ENCODE measurements around the gene PTDSS2. TPM values are rescaled to one million over a fixed set of nuclear protein-coding genes. Genes with fewer than 3 reads are reported as not detected.

Gene PTDSS2
- total RNA-seq, 2 donors from 2014 or later = 21.8 to 24.5 TPM

Other genes starting within 250 kb of the PTDSS2 start
- gene BET1L, start 242.9 kb upstream of the PTDSS2 start, total RNA-seq = 10 to 100 TPM; 42.2 to 48.9 TPM
- gene RIC8A, start 242.6 kb upstream of the PTDSS2 start, total RNA-seq = 10 to 100 TPM; 69.2 to 76.0 TPM
- gene SIRT3, start 213.9 kb upstream of the PTDSS2 start, total RNA-seq = 10 to 100 TPM; 17.1 to 17.5 TPM
- 10 to 100 TPM; 60.6 to 63.6 TPM for gene PSMD13, start 213.3 kb upstream of the PTDSS2 start, total RNA-seq
- 1 to 10 TPM; 3.5 to 4.3 TPM for gene NLRP6, start 171.9 kb upstream of the PTDSS2 start, total RNA-seq
- 100 to 1,000 TPM; 317 to 350 TPM for gene PGGHG, start 161.2 kb upstream of the PTDSS2 start, total RNA-seq
- gene IFITM5, start 150.8 kb upstream of the PTDSS2 start, total RNA-seq = not detected
- gene IFITM2, start 142.5 kb upstream of the PTDSS2 start, total RNA-seq = 100 to 1,000 TPM; 550 to 570 TPM
- 100 to 1,000 TPM; 344 to 363 TPM for gene IFITM1, start 136.2 kb upstream of the PTDSS2 start, total RNA-seq
- gene IFITM3, start 129.4 kb upstream of the PTDSS2 start, total RNA-seq = 10 to 100 TPM in 1 of 2 donors, 1 to 10 TPM in 1; 2.5 to 25.2 TPM
- 1 to 10 TPM; 6.0 to 8.6 TPM for gene B4GALNT4, start 80.8 kb upstream of the PTDSS2 start, total RNA-seq
- not detected for gene PKP3, start 56.1 kb upstream of the PTDSS2 start, total RNA-seq
- gene SIGIRR, start 35.3 kb upstream of the PTDSS2 start, total RNA-seq = 100 to 1,000 TPM; 353 to 409 TPM
- gene ANO9, start 8.3 kb upstream of the PTDSS2 start, total RNA-seq = 100 to 1,000 TPM; 131 to 165 TPM
- gene RNH1, start 57.0 kb downstream of the PTDSS2 start, total RNA-seq = 100 to 1,000 TPM; 108 to 127 TPM
- gene HRAS, start 85.3 kb downstream of the PTDSS2 start, total RNA-seq = 10 to 100 TPM; 31.4 TPM
- 1 to 10 TPM; 5.7 to 5.8 TPM for gene LRRC56, start 87.2 kb downstream of the PTDSS2 start, total RNA-seq
- 1 to 10 TPM; 3.8 to 6.0 TPM for gene LMNTD2, start 110.5 kb downstream of the PTDSS2 start, total RNA-seq
- gene RASSF7, start 110.7 kb downstream of the PTDSS2 start, total RNA-seq = 10 to 100 TPM; 24.6 to 29.4 TPM
- 10 to 100 TPM; 36.7 to 44.8 TPM for gene PHRF1, start 126.2 kb downstream of the PTDSS2 start, total RNA-seq
- 10 to 100 TPM; 40.3 to 44.0 TPM for gene IRF7, start 165.7 kb downstream of the PTDSS2 start, total RNA-seq
- gene CDHR5, start 174.7 kb downstream of the PTDSS2 start, total RNA-seq = not detected
- gene SCT, start 176.9 kb downstream of the PTDSS2 start, total RNA-seq = not detected
- under 1 TPM; 0.40 to 0.89 TPM for gene DRD4, start 187.0 kb downstream of the PTDSS2 start, total RNA-seq
- 10 to 100 TPM; 55.3 to 77.1 TPM for gene DEAF1, start 244.9 kb downstream of the PTDSS2 start, total RNA-seq
- gene TMEM80, start 245.5 kb downstream of the PTDSS2 start, total RNA-seq = 10 to 100 TPM; 20.8 to 21.3 TPM

Measured in T-helper 17 cell (primary cell).